Right ventricle myocardium superior (tissue), 1 donor: ENCODE results near the gene DIPK1B. TPM values are rescaled to one million over a fixed set of nuclear protein-coding genes. Genes with fewer than 3 reads are reported as not detected.
A peak's percentile ranks its signal among the peaks of the same experiment; 100 is the strongest.
"Not testable (repeated sequence)": the region's sequence is repeated elsewhere in the genome, so short reads cannot be mapped to it uniquely, and the experiment has no call there.

ENCODE experiments used
- ATAC-seq: fragments of 200-7000 bp; cut with Tn5 transposase; one replicate; pipeline ENCODE4 v1.9.1; 2020; ENCODE audit warnings: mild to moderate bottlenecking; ENCODE audit not compliant: poor library complexity
- DNase-seq: peaks from one replicate; pipeline ENCODE4 v3.0.0-alpha.2; 2020
- intact Hi-C: fragments of 100-400 bp; cut with DNase I; formaldehyde crosslinking; loops from one replicate; pipeline ENCODE4 v1.11.2; 2022
- microRNA-seq: library from miRNA; unstranded; fragments of <30 nt; microRNA quantifications from one replicate; pipeline ENCODE4 v1.2.0, GENCODE V29; 2020
- total RNA-seq: library from RNA; stranded (reverse); fragmentation: NEBNext Ultra II Directional; extraction: Animal tissue kit (Norgen Biotek cat#: 25700); gene quantifications from one replicate; pipeline ENCODE4 v1.2.1, GENCODE V29; 2021
- donor health status: DM: no; HTN: yes; CAD: no; lungs with severe emphysema.

DIPK1B gene
- total RNA-seq, 1 donor from 2014 or later, result 15.1 TPM

- ATAC-seq, intact Hi-C loops, DNase-seq: not testable (repeated sequence)
Measured at GRCh38 chr9:136765745-136766409, 53.5 kb downstream of the DIPK1B start.

GRCh38 chr9:136766410-136767120 is 54.2 kb downstream of the DIPK1B start:
- intact Hi-C loops, ATAC-seq: not testable (repeated sequence)
- peak; percentile 71 for DNase-seq

GRCh38 chr9:136769710-136770191 is 57.4 kb downstream of the DIPK1B start:
- DNase-seq, result no peak
- intact Hi-C loops, result no loop called here
- peak; percentile 46 for ATAC-seq

GRCh38 chr9:136771907-136772415 is 59.6 kb downstream of the DIPK1B start:
- intact Hi-C loops, result no loop called here
- DNase-seq (no peak), ATAC-seq (no peak)

- intact Hi-C loops, result no loop called here
- DNase-seq (no peak), ATAC-seq (peak; percentile 52)
Measured at GRCh38 chr9:136773386-136774044, 61.1 kb downstream of the DIPK1B start.

Small RNA genes within 50 kb of the gene (microRNA-seq; reads per million reads assigned to microRNA genes)
- gene MIR126 (399,799 reads per million, percentile 100 among the genes with 10 or more reads in this experiment), gene MIR6722 (not detected)

Other genes with a start within 250 kb of the DIPK1B start
- 21.4 TPM for gene SEC16A, start 229.5 kb upstream of the DIPK1B start, total RNA-seq
- 16.8 TPM for gene NOTCH1, start 166.5 kb upstream of the DIPK1B start, total RNA-seq
- gene EGFL7, start 49.7 kb upstream of the DIPK1B start, total RNA-seq, result 61.5 TPM
- 48.6 TPM for gene AGPAT2, start 25.1 kb upstream of the DIPK1B start, total RNA-seq
- 7.7 TPM for gene LCN10, start 30.4 kb downstream of the DIPK1B start, total RNA-seq
- gene LCN6, start 36.0 kb downstream of the DIPK1B start, total RNA-seq, result 13.0 TPM
- gene LCN8, start 45.7 kb downstream of the DIPK1B start, total RNA-seq, result not detected
- not detected for gene LCN15, start 51.9 kb downstream of the DIPK1B start, total RNA-seq
- gene TMEM141, start 78.8 kb downstream of the DIPK1B start, total RNA-seq, result 70.9 TPM
- 1.5 TPM for gene CCDC183, start 83.8 kb downstream of the DIPK1B start, total RNA-seq
- 68.0 TPM for gene RABL6, start 95.4 kb downstream of the DIPK1B start, total RNA-seq
- gene AJM1, start 129.9 kb downstream of the DIPK1B start, total RNA-seq, result 7.3 TPM
- 345 TPM for gene PHPT1, start 136.8 kb downstream of the DIPK1B start, total RNA-seq
- 13.2 TPM for gene MAMDC4, start 139.8 kb downstream of the DIPK1B start, total RNA-seq
- 325 TPM for gene EDF1, start 153.7 kb downstream of the DIPK1B start, total RNA-seq
- gene TRAF2, start 173.9 kb downstream of the DIPK1B start, total RNA-seq, result 9.1 TPM
- 142 TPM for gene FBXW5, start 232.2 kb downstream of the DIPK1B start, total RNA-seq
- 1.1 TPM for gene C8G, start 232.7 kb downstream of the DIPK1B start, total RNA-seq
- gene LCN12, start 239.7 kb downstream of the DIPK1B start, total RNA-seq, result 2.1 TPM